OCI-LY3 (cell line): ENCODE data around the gene ZNF835.

Experiments used
- H2AFZ ChIP-seq: fragments of 200-600, 300-600 bp; shearing (Covaris generic); 2 replicates; pipeline ENCODE4 v1.6.0; 2014; ENCODE audit warnings: antibody characterized with exemption, low read depth, low read length
- H3K27ac ChIP-seq: fragments of 200-600, 300-600 bp; sonication (generic); 2 replicates; pipeline ENCODE4 v1.5.1; 2014; ENCODE audit warnings: mild to moderate bottlenecking, low read length, moderate library complexity, mixed read lengths
- H3K27me3 ChIP-seq: fragments of 200-600, 300-600 bp; sonication (generic); 2 replicates; pipeline ENCODE4 v1.6.1; 2014; ENCODE audit warnings: low read depth, low read length, mixed read lengths
- H3K36me3 ChIP-seq: fragments of 200-600, 300-600 bp; sonication (generic); replicated peaks from 2 replicates; pipeline ENCODE3; 2014; ENCODE audit warnings: low read depth, low read length, mixed read lengths
- H3K4me1 ChIP-seq: fragments of 300-600, 200-600 bp; sonication (generic); 2 replicates; pipeline ENCODE4 v1.6.1; 2014; ENCODE audit warnings: low read length, mixed read lengths
- H3K4me2 ChIP-seq: fragments of 200-600, 300-600 bp; sonication (generic); 2 replicates; pipeline ENCODE4 v1.6.1; 2014; ENCODE audit warnings: low read length, mixed read lengths
- H3K4me3 ChIP-seq: fragments of 300-600, 200-600 bp; sonication (generic); 2 replicates; pipeline ENCODE4 v1.5.1; 2014; ENCODE audit warnings: antibody characterized with exemption, mild to moderate bottlenecking, low read length, moderate library complexity
- H3K79me2 ChIP-seq: fragments of 300-600, 200-600 bp; shearing (Covaris generic); 2 replicates; pipeline ENCODE4 v1.6.1; 2014; ENCODE audit warnings: mild to moderate bottlenecking, low read length, mixed read lengths
- H3K9ac ChIP-seq: fragments of 300-600, 200-600 bp; shearing (Covaris generic); 2 replicates; pipeline ENCODE4 v1.6.0; 2014; ENCODE audit warnings: mild to moderate bottlenecking, low read length, moderate library complexity
- H3K9me3 ChIP-seq: fragments of 200-600, 300-600 bp; shearing (Covaris generic); 2 replicates; pipeline ENCODE4 v1.6.1; 2014; ENCODE audit warnings: low read length, mixed read lengths; ENCODE audit not compliant: insufficient read depth
- H4K20me1 ChIP-seq: fragments of 200-600, 300-600 bp; sonication (generic); 2 replicates; pipeline ENCODE4 v1.6.1; 2016; ENCODE audit warnings: low read length, mixed read lengths; ENCODE audit not compliant: insufficient read depth
- EZH2phosphoT487 ChIP-seq: fragments of 200-600 bp; shearing (Covaris generic); IDR thresholded peaks from 2 replicates; pipeline ENCODE4 v1.6.1; 2018; ENCODE audit warnings: antibody characterized with exemption, mixed run types, low read depth
- TF ChIP-seq, protein P1 (sequence below): fragments of 200-600, 300-600 bp; sonication (generic); IDR thresholded peaks from 2 replicates; pipeline ENCODE4 v1.5.1; 2014; ENCODE audit warnings: antibody characterized with exemption, low read length, low read depth

The ZNF835 gene

DNA sequence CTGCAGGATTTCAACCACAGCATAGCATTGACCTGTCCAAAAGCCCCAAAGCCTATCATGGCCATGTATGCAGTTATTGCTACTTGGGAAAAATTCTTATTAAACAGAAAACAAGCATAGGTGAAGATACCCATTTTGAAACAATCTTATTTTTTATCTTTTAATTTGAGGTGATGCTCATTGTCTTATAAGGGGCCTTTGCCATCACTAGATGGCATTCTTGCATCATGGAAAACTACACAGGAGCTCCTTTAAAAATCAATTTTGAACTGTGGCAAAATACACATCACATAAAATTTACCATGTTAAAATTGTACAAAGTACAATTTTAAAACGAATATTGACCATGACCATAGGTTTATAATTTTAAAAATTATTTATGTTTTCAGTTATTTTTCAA, 38.9 kb upstream of the ZNF835 start:
- Histone ChIP-seq H3K36me3 (no peaks in the 10 kb centered on the region), H3K9me3 (0 out of 2 replicates have a peak, but pooled peaks cover 3% of the 10 kb centered on the region), H3K4me1 (no peaks in the 10 kb centered on the region), H3K27me3 (no peaks in the 10 kb centered on the region), H2AFZ (no peak overlapping the region), H3K4me3 (no peak overlapping the region), H3K79me2 (no peaks in the 10 kb centered on the region), H3K4me2 (no peak overlapping the region), H3K9ac (no peak overlapping the region), H4K20me1 (no peaks in the 10 kb centered on the region), H3K27ac (no peak overlapping the region)
- TF ChIP-seq EZH2phosphoT487 = no peak
- TF ChIP-seq, protein P1, sequence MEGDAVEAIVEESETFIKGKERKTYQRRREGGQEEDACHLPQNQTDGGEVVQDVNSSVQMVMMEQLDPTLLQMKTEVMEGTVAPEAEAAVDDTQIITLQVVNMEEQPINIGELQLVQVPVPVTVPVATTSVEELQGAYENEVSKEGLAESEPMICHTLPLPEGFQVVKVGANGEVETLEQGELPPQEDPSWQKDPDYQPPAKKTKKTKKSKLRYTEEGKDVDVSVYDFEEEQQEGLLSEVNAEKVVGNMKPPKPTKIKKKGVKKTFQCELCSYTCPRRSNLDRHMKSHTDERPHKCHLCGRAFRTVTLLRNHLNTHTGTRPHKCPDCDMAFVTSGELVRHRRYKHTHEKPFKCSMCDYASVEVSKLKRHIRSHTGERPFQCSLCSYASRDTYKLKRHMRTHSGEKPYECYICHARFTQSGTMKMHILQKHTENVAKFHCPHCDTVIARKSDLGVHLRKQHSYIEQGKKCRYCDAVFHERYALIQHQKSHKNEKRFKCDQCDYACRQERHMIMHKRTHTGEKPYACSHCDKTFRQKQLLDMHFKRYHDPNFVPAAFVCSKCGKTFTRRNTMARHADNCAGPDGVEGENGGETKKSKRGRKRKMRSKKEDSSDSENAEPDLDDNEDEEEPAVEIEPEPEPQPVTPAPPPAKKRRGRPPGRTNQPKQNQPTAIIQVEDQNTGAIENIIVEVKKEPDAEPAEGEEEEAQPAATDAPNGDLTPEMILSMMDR = no peak

DNA sequence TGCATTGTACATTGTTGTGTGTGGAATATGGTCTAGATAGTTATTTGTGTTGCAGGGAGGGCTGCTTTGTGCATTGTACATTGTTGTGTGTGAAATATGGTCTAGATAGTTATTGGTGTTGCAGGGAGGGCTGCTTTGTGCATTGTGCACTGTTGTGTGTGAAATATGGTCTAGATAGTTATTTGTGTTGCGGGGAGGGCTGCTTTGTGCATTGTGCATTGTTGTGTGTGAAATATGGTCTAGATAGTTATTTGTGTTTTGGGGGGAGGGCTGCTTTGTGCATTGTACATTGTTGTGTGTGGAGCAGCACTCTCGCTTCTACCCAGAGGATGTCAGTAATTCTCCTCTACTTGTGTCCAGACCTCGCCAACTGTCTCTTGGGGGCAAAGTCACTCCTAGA, 36.3 kb upstream of the ZNF835 start:
- Histone ChIP-seq H2AFZ (no peak overlapping the region), H3K27ac (no peak overlapping the region), H3K9me3 (0 out of 2 replicates have a peak, but pooled peaks cover 8% of the 10 kb centered on the region), H3K9ac (no peak overlapping the region), H3K4me1 (no peaks in the 10 kb centered on the region), H4K20me1 (no peaks in the 10 kb centered on the region), H3K4me3 (no peak overlapping the region), H3K27me3 (no peaks in the 10 kb centered on the region), H3K4me2 (no peak overlapping the region), H3K36me3 (no peaks in the 10 kb centered on the region), H3K79me2 (no peaks in the 10 kb centered on the region)
- TF ChIP-seq EZH2phosphoT487 = no peak

GRCh38 chr19:56705939-56706338, 34.4 kb upstream of the ZNF835 start:
- H3K9ac ChIP-seq = no peak overlapping the region
- H3K4me3 ChIP-seq = no peak overlapping the region
- no peak overlapping the region for H3K27ac ChIP-seq
- no peaks in the 10 kb centered on the region for H3K79me2 ChIP-seq
- H4K20me1 ChIP-seq = no peaks in the 10 kb centered on the region
- TF ChIP-seq, protein P1 = no peak
- no peak for TF ChIP-seq EZH2phosphoT487
- no peak overlapping the region for H3K4me2 ChIP-seq
- H3K36me3 ChIP-seq = no peaks in the 10 kb centered on the region
- H3K4me1 ChIP-seq = no peaks in the 10 kb centered on the region
- H2AFZ ChIP-seq = no peak overlapping the region
- H3K27me3 ChIP-seq = no peaks in the 10 kb centered on the region
- 0 out of 2 replicates have a peak, but pooled peaks cover 5% of the 10 kb centered on the region for H3K9me3 ChIP-seq

GRCh38 chr19:56701895-56702294, 30.3 kb upstream of the ZNF835 start:
- Histone ChIP-seq H3K79me2 (no peaks in the 10 kb centered on the region), H3K4me2 (no peak overlapping the region), H3K4me3 (no peak overlapping the region), H3K4me1 (no peaks in the 10 kb centered on the region), H3K27me3 (no peaks in the 10 kb centered on the region), H4K20me1 (no peaks in the 10 kb centered on the region), H3K36me3 (no peaks in the 10 kb centered on the region), H3K9ac (no peak overlapping the region), H2AFZ (no peak overlapping the region), H3K27ac (no peak overlapping the region), H3K9me3 (peaks cover 17% of the 10 kb centered on the region; the same call in 1 of the 2 replicates)
- TF ChIP-seq, protein P1 = no peak
- TF ChIP-seq EZH2phosphoT487 = no peak
